T-helper 2 cell treated with Interferon-gamma antibody and Interleukin-4, amounts not matched to agents 5 μg/mL and 100 μg/mL, for 36 hours (primary cell): Measurements from ENCODE around the gene CDK2AP2.

ENCODE experiments used
- DNase-seq: peaks from one replicate; pipeline ENCODE4 v3.0.0; 2021; ENCODE audit warnings: low spot score
- H3K27ac Mint-ChIP-seq: one replicate; pipeline ENCODE4 v1.8.0; 2021; ENCODE audit warnings: mild to moderate bottlenecking, mixed read lengths
- H3K27me3 Mint-ChIP-seq: one replicate; pipeline ENCODE4 v1.8.0; 2021; ENCODE audit warnings: low read depth, mixed read lengths
- H3K36me3 Mint-ChIP-seq: one replicate; pipeline ENCODE4 v1.8.0; 2021; ENCODE audit warnings: low read depth, mixed read lengths
- H3K4me1 Mint-ChIP-seq: one replicate; pipeline ENCODE4 v1.8.0; 2021; ENCODE audit warnings: low read depth, mixed read lengths
- H3K4me3 Mint-ChIP-seq: one replicate; pipeline ENCODE4 v1.8.0; 2022; ENCODE audit warnings: mild to moderate bottlenecking, moderate library complexity, mixed read lengths
- H3K9me3 Mint-ChIP-seq: one replicate; pipeline ENCODE4 v1.8.0; 2021; ENCODE audit warnings: mixed read lengths

The CDK2AP2 gene

GRCh38 chr11:67538306-67538705, 30.3 kb upstream of the CDK2AP2 start:
- DNase-seq, result no peak
- peaks cover 11% of the 10 kb centered on the region for H3K9me3 Mint-ChIP-seq
- no peak overlapping the region for H3K4me3 Mint-ChIP-seq
- no peaks in the 10 kb centered on the region for H3K36me3 Mint-ChIP-seq
- no peaks in the 10 kb centered on the region for H3K27me3 Mint-ChIP-seq
- no peak overlapping the region for H3K27ac Mint-ChIP-seq
- H3K4me1 Mint-ChIP-seq, result no peaks in the 10 kb centered on the region

- Mint-ChIP-seq H3K4me1 (no peaks in the 10 kb centered on the region), H3K9me3 (peaks cover 15% of the 10 kb centered on the region)
- DNase-seq, result no peak
Observed at GRCh38 chr11:67535561-67535960, 27.6 kb upstream of the CDK2AP2 start.

GRCh38 chr11:67534070-67534679, 26.2 kb upstream of the CDK2AP2 start:
- Mint-ChIP-seq H3K27me3 (no peaks in the 10 kb centered on the region), H3K4me3 (no peak overlapping the region), H3K27ac (no peak overlapping the region), H3K36me3 (no peaks in the 10 kb centered on the region), H3K4me1 (no peaks in the 10 kb centered on the region), H3K9me3 (peaks cover 15% of the 10 kb centered on the region)
- no peak for DNase-seq

More at GRCh38 chr11:67535561-67535960, 27.6 kb upstream of the CDK2AP2 start:
- H3K36me3 Mint-ChIP-seq, result no peaks in the 10 kb centered on the region
- H3K4me3 Mint-ChIP-seq, result no peak overlapping the region
- H3K27ac Mint-ChIP-seq, result no peak overlapping the region
- H3K27me3 Mint-ChIP-seq, result no peaks in the 10 kb centered on the region

- Mint-ChIP-seq H3K9me3 (peaks cover 15% of the 10 kb centered on the region), H3K4me3 (no peak overlapping the region)
- DNase-seq, result no peak
Observed at GRCh38 chr11:67532889-67533288, 24.9 kb upstream of the CDK2AP2 start.

GRCh38 chr11:67530282-67530592, 22.3 kb upstream of the CDK2AP2 start:
- Mint-ChIP-seq H3K27ac (no peak overlapping the region), H3K4me1 (no peaks in the 10 kb centered on the region), H3K9me3 (peaks cover 15% of the 10 kb centered on the region), H3K36me3 (no peaks in the 10 kb centered on the region), H3K27me3 (peaks cover 2% of the 10 kb centered on the region), H3K4me3 (no peak overlapping the region)
- no peak for DNase-seq

More at GRCh38 chr11:67532889-67533288, 24.9 kb upstream of the CDK2AP2 start:
- Mint-ChIP-seq H3K27ac (no peak overlapping the region), H3K27me3 (no peaks in the 10 kb centered on the region), H3K4me1 (no peaks in the 10 kb centered on the region), H3K36me3 (no peaks in the 10 kb centered on the region)

- H3K36me3 Mint-ChIP-seq, result no peaks in the 10 kb centered on the region
- H3K4me1 Mint-ChIP-seq, result no peaks in the 10 kb centered on the region
- no peak for DNase-seq
- peaks cover 4% of the 10 kb centered on the region for H3K9me3 Mint-ChIP-seq
- no peak overlapping the region for H3K4me3 Mint-ChIP-seq
- H3K27ac Mint-ChIP-seq, result no peak overlapping the region
- peaks cover 2% of the 10 kb centered on the region for H3K27me3 Mint-ChIP-seq
Observed at GRCh38 chr11:67528376-67528775, 20.4 kb upstream of the CDK2AP2 start.

GRCh38 chr11:67525275-67525976, 17.5 kb upstream of the CDK2AP2 start:
- DNase-seq, result no peak
- H3K27ac Mint-ChIP-seq, result no peak overlapping the region
- H3K9me3 Mint-ChIP-seq, result no peaks in the 10 kb centered on the region
- H3K4me1 Mint-ChIP-seq, result no peaks in the 10 kb centered on the region
- peaks cover 2% of the 10 kb centered on the region for H3K27me3 Mint-ChIP-seq
- no peak overlapping the region for H3K4me3 Mint-ChIP-seq
- no peaks in the 10 kb centered on the region for H3K36me3 Mint-ChIP-seq

GRCh38 chr11:67524480-67524808, 16.5 kb upstream of the CDK2AP2 start:
- H3K4me3 Mint-ChIP-seq, result no peak overlapping the region
- peaks cover 2% of the 10 kb centered on the region for H3K27me3 Mint-ChIP-seq
- no peaks in the 10 kb centered on the region for H3K4me1 Mint-ChIP-seq
- no peaks in the 10 kb centered on the region for H3K36me3 Mint-ChIP-seq
- no peaks in the 10 kb centered on the region for H3K9me3 Mint-ChIP-seq
- H3K27ac Mint-ChIP-seq, result no peak overlapping the region
- no peak for DNase-seq

GRCh38 chr11:67523556-67524479, 15.9 kb upstream of the CDK2AP2 start:
- Mint-ChIP-seq H3K4me1 (no peaks in the 10 kb centered on the region), H3K27ac (no peak overlapping the region), H3K4me3 (no peak overlapping the region), H3K27me3 (peaks cover 2% of the 10 kb centered on the region), H3K36me3 (no peaks in the 10 kb centered on the region), H3K9me3 (no peaks in the 10 kb centered on the region)
- no peak for DNase-seq

- no peak within 1 kb of the TSS for H3K4me3 Mint-ChIP-seq
- H3K27me3 Mint-ChIP-seq, result peaks cover 2% of the 10 kb centered on the region
- no peak within 1 kb of the TSS for H3K27ac Mint-ChIP-seq
- DNase-seq, result no peak
- H3K4me1 Mint-ChIP-seq, result no peaks in the 10 kb centered on the region
- H3K36me3 Mint-ChIP-seq, result no peaks in the 10 kb centered on the region
- no peaks in the 10 kb centered on the region for H3K9me3 Mint-ChIP-seq
Observed at GRCh38 chr11:67522844-67523555, 15.0 kb upstream of the CDK2AP2 start, which contains the start of gene CABP2. CABP2 (minus strand) TSS chr11:67523446; CDS start chr11:67523326, 120 bp downstream.

- no peak overlapping the region for H3K27ac Mint-ChIP-seq
- no peaks in the 10 kb centered on the region for H3K9me3 Mint-ChIP-seq
- H3K4me1 Mint-ChIP-seq, result no peaks in the 10 kb centered on the region
- no peaks in the 10 kb centered on the region for H3K36me3 Mint-ChIP-seq
- no peaks in the 10 kb centered on the region for H3K27me3 Mint-ChIP-seq
- no peak overlapping the region for H3K4me3 Mint-ChIP-seq
- no peak for DNase-seq
Observed at GRCh38 chr11:67522338-67522737, 14.4 kb upstream of the CDK2AP2 start.

GRCh38 chr11:67521924-67522323, 14.0 kb upstream of the CDK2AP2 start:
- H3K27ac Mint-ChIP-seq, result no peak overlapping the region
- DNase-seq, result no peak
- no peaks in the 10 kb centered on the region for H3K9me3 Mint-ChIP-seq
- no peaks in the 10 kb centered on the region for H3K4me1 Mint-ChIP-seq
- no peak overlapping the region for H3K4me3 Mint-ChIP-seq
- H3K27me3 Mint-ChIP-seq, result no peaks in the 10 kb centered on the region
- H3K36me3 Mint-ChIP-seq, result no peaks in the 10 kb centered on the region

GRCh38 chr11:67520856-67521824, 13.2 kb upstream of the CDK2AP2 start:
- Mint-ChIP-seq H3K4me1 (no peaks in the 10 kb centered on the region), H3K27ac (no peak overlapping the region), H3K9me3 (no peaks in the 10 kb centered on the region), H3K27me3 (no peaks in the 10 kb centered on the region), H3K4me3 (no peak overlapping the region), H3K36me3 (no peaks in the 10 kb centered on the region)
- DNase-seq, result no peak
